SK-N-SH treated with all-trans-retinoic acid at 6 μM for 48 hours (cell line): ENCODE data around the gene C5orf22.

ENCODE experiments used
- CREB5 ChIP-seq: fragments of 250-450 bp; sonication (Bioruptor Pico); IDR thresholded peaks from 2 replicates; pipeline ENCODE4 v1.5.1; 2020; ENCODE audit warnings: low read depth, mild to moderate bottlenecking, moderate library complexity
- ESRRG ChIP-seq: fragments of 250-450 bp; sonication (Bioruptor Pico); IDR thresholded peaks from 2 replicates; pipeline ENCODE4 v1.6.1; 2021; ENCODE audit warnings: mild to moderate bottlenecking
- ISL1 ChIP-seq: fragments of 250-450 bp; sonication (Bioruptor Pico); IDR thresholded peaks from 2 replicates; pipeline ENCODE4 v2.1.2; 2022; ENCODE audit warnings: mild to moderate bottlenecking, moderate library complexity
- OSR1 ChIP-seq: fragments of 250-450 bp; sonication (Bioruptor Pico); IDR thresholded peaks from 2 replicates; pipeline ENCODE4 v1.8.0; 2022; ENCODE audit warnings: moderate library complexity, mild to moderate bottlenecking, inconsistent platforms
- PATZ1 ChIP-seq: fragments of 250-450 bp; sonication (Bioruptor Pico); IDR thresholded peaks from 2 replicates; pipeline ENCODE4 v1.8.0; 2020; ENCODE audit warnings: mild to moderate bottlenecking, moderate library complexity, borderline replicate concordance
- POU6F1 ChIP-seq: fragments of 250-450 bp; sonication (Bioruptor Pico); IDR thresholded peaks from 2 replicates; pipeline ENCODE4 v1.8.0; 2021; ENCODE audit warnings: low read depth, mild to moderate bottlenecking, moderate library complexity, borderline replicate concordance
- RARB ChIP-seq: fragments of 250-450 bp; sonication (Bioruptor Pico); IDR thresholded peaks from 2 replicates; pipeline ENCODE4 v1.8.0; 2021; ENCODE audit warnings: mild to moderate bottlenecking, moderate library complexity
- SNAI2 ChIP-seq: fragments of 250-450 bp; sonication (Bioruptor Pico); IDR thresholded peaks from 2 replicates; pipeline ENCODE4 v1.5.0; 2020; ENCODE audit warnings: mild to moderate bottlenecking, moderate library complexity
- TCF4 ChIP-seq: fragments of 250-450 bp; sonication (Bioruptor Pico); IDR thresholded peaks from 2 replicates; pipeline ENCODE4 v1.8.0; 2021; ENCODE audit warnings: mild to moderate bottlenecking, moderate library complexity, borderline replicate concordance
- ZC3H10 ChIP-seq: fragments of 250-450 bp; sonication (Bioruptor Pico); IDR thresholded peaks from 2 replicates; pipeline ENCODE4 v1.5.1; 2021; ENCODE audit warnings: mild to moderate bottlenecking, moderate library complexity
- ZFP3 ChIP-seq: fragments of 250-450 bp; sonication (Bioruptor Pico); IDR thresholded peaks from 2 replicates; pipeline ENCODE4 v1.5.0; 2020; ENCODE audit warnings: mild to moderate bottlenecking, moderate library complexity
- ZFP30 ChIP-seq: fragments of 450-650 bp; formaldehyde crosslinking; IDR thresholded peaks from 2 replicates; pipeline ENCODE4 v1.5.0; 2022; ENCODE audit warnings: mild to moderate bottlenecking, moderate library complexity
- ZNF70 ChIP-seq: fragments of 450-650 bp; formaldehyde crosslinking; IDR thresholded peaks from 2 replicates; pipeline ENCODE4 v1.5.0; 2020; ENCODE audit warnings: mild to moderate bottlenecking, moderate library complexity

DNA sequence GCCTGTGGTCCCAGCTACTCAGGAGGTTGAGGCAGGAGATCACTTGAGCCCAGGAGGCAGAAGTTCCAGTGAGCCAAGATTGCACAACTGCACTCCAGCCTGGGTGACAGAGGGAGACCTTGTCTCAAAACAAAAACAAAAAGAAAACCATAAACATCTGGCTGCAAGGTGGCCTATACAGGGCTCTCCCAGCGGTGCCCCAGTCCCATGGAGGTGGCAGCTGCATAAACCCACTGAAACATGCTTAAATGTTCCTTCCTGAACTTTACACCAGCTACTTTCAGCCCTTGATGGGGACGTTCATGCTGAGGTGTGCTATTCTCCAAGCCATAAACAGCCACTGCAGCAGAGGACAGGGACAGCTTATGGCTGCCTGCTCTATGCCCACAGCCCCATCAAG, 35.8 kb upstream of the C5orf22 start:
- TF ChIP-seq CREB5, result no peak
- no peak for TF ChIP-seq ZFP30
- no peak for TF ChIP-seq ZFP3 (CRISPR knock-in tag)
- no peak for TF ChIP-seq POU6F1 (CRISPR knock-in tag)
- TF ChIP-seq TCF4 (CRISPR knock-in tag), result no peak
- no peak for TF ChIP-seq ZC3H10 (CRISPR knock-in tag)
- TF ChIP-seq ESRRG, result no peak
- TF ChIP-seq RARB (CRISPR knock-in tag), result no peak
- no peak for TF ChIP-seq ZNF70 (CRISPR knock-in tag)
- no peak for TF ChIP-seq PATZ1 (CRISPR knock-in tag)
- TF ChIP-seq ISL1 (CRISPR knock-in tag), result no peak
- no peak for TF ChIP-seq OSR1 (CRISPR knock-in tag)
- TF ChIP-seq SNAI2 (CRISPR knock-in tag), result no peak
